ENCODE results near the gene PCCA.
"Not testable (repeated sequence)": the region's sequence is repeated elsewhere in the genome, so short reads cannot be mapped to it uniquely, and the experiment has no call there.

Gene PCCA

GRCh38 chr13:100147825-100148224 lies 58.9 kb downstream of the PCCA start:
- Histone ChIP-seq H3K27ac (no peak overlapping the region), H3K4me3 (ENCODE audit: low read depth in 1 of 2, low read length in 1 of 2) (no peak overlapping the region), H3K36me3 (no peaks in the 10 kb centered on the region), H3K27me3 (no peaks in the 10 kb centered on the region), H3K9me3 (no peaks in the 10 kb centered on the region), H3K4me1 (ENCODE audit: control insufficient read depth in 1 of 2, insufficient read depth in 1 of 2, low read depth in 1 of 2, low read length in 1 of 2) (no peaks in the 10 kb centered on the region)
- TF ChIP-seq CTCF (IDR thresholded peaks at IDR 0.05): no peak

GRCh38 chr13:100148422-100148821 lies 59.5 kb downstream of the PCCA start:
- H3K4me1 ChIP-seq (ENCODE audit: control insufficient read depth in 1 of 2, insufficient read depth in 1 of 2, low read depth in 1 of 2, low read length in 1 of 2): no peaks in the 10 kb centered on the region
- TF ChIP-seq CTCF (IDR thresholded peaks at IDR 0.05): no peak

GRCh38 chr13:100149389-100149788 lies 60.5 kb downstream of the PCCA start:
- H3K4me3 ChIP-seq (ENCODE audit: low read depth in 1 of 2, low read length in 1 of 2): no peak overlapping the region
- H3K27me3 ChIP-seq: no peaks in the 10 kb centered on the region
- no peaks in the 10 kb centered on the region for H3K9me3 ChIP-seq
- H3K4me1 ChIP-seq (ENCODE audit: control insufficient read depth in 1 of 2, insufficient read depth in 1 of 2, low read depth in 1 of 2, low read length in 1 of 2): no peaks in the 10 kb centered on the region
- no peak overlapping the region for H3K27ac ChIP-seq
- no peaks in the 10 kb centered on the region for H3K36me3 ChIP-seq
- no peak for TF ChIP-seq CTCF (IDR thresholded peaks at IDR 0.05)

More at GRCh38 chr13:100148422-100148821, 59.5 kb downstream of the PCCA start:
- H3K27ac ChIP-seq: no peak overlapping the region
- H3K4me3 ChIP-seq (ENCODE audit: low read depth in 1 of 2, low read length in 1 of 2): no peak overlapping the region
- no peaks in the 10 kb centered on the region for H3K27me3 ChIP-seq
- no peaks in the 10 kb centered on the region for H3K9me3 ChIP-seq
- H3K36me3 ChIP-seq: no peaks in the 10 kb centered on the region

- H3K9me3 ChIP-seq; H3K4me3 ChIP-seq (ENCODE audit: low read depth in 1 of 2, low read length in 1 of 2); H3K27ac ChIP-seq; H3K36me3 ChIP-seq; H3K4me1 ChIP-seq (ENCODE audit: control insufficient read depth in 1 of 2, insufficient read depth in 1 of 2, low read depth in 1 of 2, low read length in 1 of 2); H3K27me3 ChIP-seq: not testable (repeated sequence)
Observed at GRCh38 chr13:100150711-100151110, 61.8 kb downstream of the PCCA start.

GRCh38 chr13:100154842-100155416 lies 66.0 kb downstream of the PCCA start:
- Histone ChIP-seq H3K4me1 (ENCODE audit: control insufficient read depth in 1 of 2, insufficient read depth in 1 of 2, low read depth in 1 of 2, low read length in 1 of 2) (no peaks in the 10 kb centered on the region), H3K36me3 (no peaks in the 10 kb centered on the region), H3K4me3 (ENCODE audit: low read depth in 1 of 2, low read length in 1 of 2) (no peak overlapping the region), H3K27me3 (no peaks in the 10 kb centered on the region), H3K27ac (no peak overlapping the region), H3K9me3 (no peaks in the 10 kb centered on the region)
- TF ChIP-seq CTCF (IDR thresholded peaks at IDR 0.05): no peak

- no peaks in the 10 kb centered on the region for H3K27me3 ChIP-seq
- H3K4me3 ChIP-seq (ENCODE audit: low read depth in 1 of 2, low read length in 1 of 2): no peak overlapping the region
- H3K36me3 ChIP-seq: no peaks in the 10 kb centered on the region
- no peak for TF ChIP-seq CTCF (IDR thresholded peaks at IDR 0.05)
- no peaks in the 10 kb centered on the region for H3K4me1 ChIP-seq (ENCODE audit: control insufficient read depth in 1 of 2, insufficient read depth in 1 of 2, low read depth in 1 of 2, low read length in 1 of 2)
- H3K27ac ChIP-seq: no peak overlapping the region
- no peaks in the 10 kb centered on the region for H3K9me3 ChIP-seq
Observed at GRCh38 chr13:100156788-100157187, 67.9 kb downstream of the PCCA start.
